ENCODE measurements around the gene FAM229A. TPM values are rescaled to one million over a fixed set of nuclear protein-coding genes. Genes with fewer than 3 reads are reported as not detected.

Gene FAM229A
- total and polyA plus RNA-seq, 9 of the 15 experiments (the other 6 are each of a cell fraction or from before 2014, with no cell fraction given) = 0.04 to 21.6 (median 7.4) TPM

DNA sequence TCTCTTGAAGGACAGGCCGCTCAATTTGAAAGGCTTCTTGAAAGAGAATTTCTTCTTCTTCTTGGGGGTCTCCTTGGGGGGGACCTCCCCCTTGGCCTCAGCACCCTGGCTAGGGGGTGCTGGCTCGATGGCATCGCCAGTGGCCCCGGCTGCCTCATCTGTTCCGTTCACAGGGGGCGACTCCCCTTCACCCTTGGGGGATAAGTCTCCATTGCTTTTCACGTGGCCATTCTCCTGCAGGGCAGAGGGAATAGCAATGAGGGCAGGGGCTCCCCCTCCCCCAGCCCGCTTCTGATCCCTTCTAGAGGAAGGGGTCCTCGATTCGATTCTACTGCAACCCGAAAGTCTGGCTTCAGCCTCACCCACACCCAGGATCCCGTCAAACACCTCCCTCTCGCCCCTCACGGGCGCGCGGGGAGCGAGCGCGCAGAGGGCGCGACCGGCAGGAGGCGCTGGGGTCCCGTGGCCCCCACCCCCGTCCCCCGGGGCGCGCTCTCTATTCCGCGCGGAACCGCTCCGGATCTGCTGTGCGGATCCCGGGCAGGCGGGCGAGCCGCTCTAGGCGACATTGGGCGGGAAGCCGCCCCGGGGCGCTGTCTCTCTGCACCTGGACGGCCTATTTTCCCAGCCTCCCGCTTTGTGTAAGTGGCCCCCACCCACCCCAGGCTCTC, 27.3 kb downstream of the FAM229A start (continued):
- no peak for TF ChIP-seq CSDE1 (IDR thresholded peaks at IDR 0.05)
- TF ChIP-seq ZNF384 (IDR thresholded peaks at IDR 0.05; ENCODE audit: low read depth, low read length) = 0 out of 2 replicates have a peak, but pooled peaks have one; percentile 3
- no peak for TF ChIP-seq PHB (CRISPR knock-in tag; IDR thresholded peaks at IDR 0.05)
- TF ChIP-seq PTTG1 (tag; IDR thresholded peaks at IDR 0.05; ENCODE audit: low read depth) = no peak
- TF ChIP-seq, protein P1, sequence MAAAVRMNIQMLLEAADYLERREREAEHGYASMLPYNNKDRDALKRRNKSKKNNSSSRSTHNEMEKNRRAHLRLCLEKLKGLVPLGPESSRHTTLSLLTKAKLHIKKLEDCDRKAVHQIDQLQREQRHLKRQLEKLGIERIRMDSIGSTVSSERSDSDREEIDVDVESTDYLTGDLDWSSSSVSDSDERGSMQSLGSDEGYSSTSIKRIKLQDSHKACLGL (CRISPR knock-in tag; IDR thresholded peaks at IDR 0.05; ENCODE audit: borderline replicate concordance, poor library complexity, severe bottlenecking) = no peak
- TF ChIP-seq ZNF584 (CRISPR knock-in tag; IDR thresholded peaks at IDR 0.05; ENCODE audit: low read depth) = no peak
- TF ChIP-seq, protein P2, sequence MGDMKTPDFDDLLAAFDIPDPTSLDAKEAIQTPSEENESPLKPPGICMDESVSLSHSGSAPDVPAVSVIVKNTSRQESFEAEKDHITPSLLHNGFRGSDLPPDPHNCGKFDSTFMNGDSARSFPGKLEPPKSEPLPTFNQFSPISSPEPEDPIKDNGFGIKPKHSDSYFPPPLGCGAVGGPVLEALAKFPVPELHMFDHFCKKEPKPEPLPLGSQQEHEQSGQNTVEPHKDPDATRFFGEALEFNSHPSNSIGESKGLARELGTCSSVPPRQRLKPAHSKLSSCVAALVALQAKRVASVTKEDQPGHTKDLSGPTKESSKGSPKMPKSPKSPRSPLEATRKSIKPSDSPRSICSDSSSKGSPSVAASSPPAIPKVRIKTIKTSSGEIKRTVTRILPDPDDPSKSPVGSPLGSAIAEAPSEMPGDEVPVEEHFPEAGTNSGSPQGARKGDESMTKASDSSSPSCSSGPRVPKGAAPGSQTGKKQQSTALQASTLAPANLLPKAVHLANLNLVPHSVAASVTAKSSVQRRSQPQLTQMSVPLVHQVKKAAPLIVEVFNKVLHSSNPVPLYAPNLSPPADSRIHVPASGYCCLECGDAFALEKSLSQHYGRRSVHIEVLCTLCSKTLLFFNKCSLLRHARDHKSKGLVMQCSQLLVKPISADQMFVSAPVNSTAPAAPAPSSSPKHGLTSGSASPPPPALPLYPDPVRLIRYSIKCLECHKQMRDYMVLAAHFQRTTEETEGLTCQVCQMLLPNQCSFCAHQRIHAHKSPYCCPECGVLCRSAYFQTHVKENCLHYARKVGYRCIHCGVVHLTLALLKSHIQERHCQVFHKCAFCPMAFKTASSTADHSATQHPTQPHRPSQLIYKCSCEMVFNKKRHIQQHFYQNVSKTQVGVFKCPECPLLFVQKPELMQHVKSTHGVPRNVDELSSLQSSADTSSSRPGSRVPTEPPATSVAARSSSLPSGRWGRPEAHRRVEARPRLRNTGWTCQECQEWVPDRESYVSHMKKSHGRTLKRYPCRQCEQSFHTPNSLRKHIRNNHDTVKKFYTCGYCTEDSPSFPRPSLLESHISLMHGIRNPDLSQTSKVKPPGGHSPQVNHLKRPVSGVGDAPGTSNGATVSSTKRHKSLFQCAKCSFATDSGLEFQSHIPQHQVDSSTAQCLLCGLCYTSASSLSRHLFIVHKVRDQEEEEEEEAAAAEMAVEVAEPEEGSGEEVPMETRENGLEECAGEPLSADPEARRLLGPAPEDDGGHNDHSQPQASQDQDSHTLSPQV (IDR thresholded peaks at IDR 0.05) = 0 out of 2 replicates have a peak, but pooled peaks have one; percentile 6
- no peak for TF ChIP-seq NR2C1 (IDR thresholded peaks at IDR 0.05)
- no peak for TF ChIP-seq NR2C1 (tag; IDR thresholded peaks at IDR 0.05)
- no peak for TF ChIP-seq NCOA6 (IDR thresholded peaks at IDR 0.05)
- peak; percentile 40; the same call in 1 of the 2 replicates for TF ChIP-seq ZFX (CRISPR knock-in tag; IDR thresholded peaks at IDR 0.05)
- TF ChIP-seq ZNF75A (CRISPR knock-in tag; IDR thresholded peaks at IDR 0.05) = no peak
- no peak for TF ChIP-seq ZNF583 (CRISPR knock-in tag; IDR thresholded peaks at IDR 0.05)
- no peak for TF ChIP-seq SMAD2 (IDR thresholded peaks at IDR 0.05; ENCODE audit: low read depth, low read length)
- TF ChIP-seq, protein P3, sequence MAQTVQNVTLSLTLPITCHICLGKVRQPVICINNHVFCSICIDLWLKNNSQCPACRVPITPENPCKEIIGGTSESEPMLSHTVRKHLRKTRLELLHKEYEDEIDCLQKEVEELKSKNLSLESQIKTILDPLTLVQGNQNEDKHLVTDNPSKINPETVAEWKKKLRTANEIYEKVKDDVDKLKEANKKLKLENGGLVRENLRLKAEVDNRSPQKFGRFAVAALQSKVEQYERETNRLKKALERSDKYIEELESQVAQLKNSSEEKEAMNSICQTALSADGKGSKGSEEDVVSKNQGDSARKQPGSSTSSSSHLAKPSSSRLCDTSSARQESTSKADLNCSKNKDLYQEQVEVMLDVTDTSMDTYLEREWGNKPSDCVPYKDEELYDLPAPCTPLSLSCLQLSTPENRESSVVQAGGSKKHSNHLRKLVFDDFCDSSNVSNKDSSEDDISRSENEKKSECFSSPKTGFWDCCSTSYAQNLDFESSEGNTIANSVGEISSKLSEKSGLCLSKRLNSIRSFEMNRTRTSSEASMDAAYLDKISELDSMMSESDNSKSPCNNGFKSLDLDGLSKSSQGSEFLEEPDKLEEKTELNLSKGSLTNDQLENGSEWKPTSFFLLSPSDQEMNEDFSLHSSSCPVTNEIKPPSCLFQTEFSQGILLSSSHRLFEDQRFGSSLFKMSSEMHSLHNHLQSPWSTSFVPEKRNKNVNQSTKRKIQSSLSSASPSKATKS (CRISPR knock-in tag; IDR thresholded peaks at IDR 0.05) = no peak
- TF ChIP-seq MECOM (CRISPR knock-in tag; IDR thresholded peaks at IDR 0.05) = no peak
- TF ChIP-seq, protein P4, sequence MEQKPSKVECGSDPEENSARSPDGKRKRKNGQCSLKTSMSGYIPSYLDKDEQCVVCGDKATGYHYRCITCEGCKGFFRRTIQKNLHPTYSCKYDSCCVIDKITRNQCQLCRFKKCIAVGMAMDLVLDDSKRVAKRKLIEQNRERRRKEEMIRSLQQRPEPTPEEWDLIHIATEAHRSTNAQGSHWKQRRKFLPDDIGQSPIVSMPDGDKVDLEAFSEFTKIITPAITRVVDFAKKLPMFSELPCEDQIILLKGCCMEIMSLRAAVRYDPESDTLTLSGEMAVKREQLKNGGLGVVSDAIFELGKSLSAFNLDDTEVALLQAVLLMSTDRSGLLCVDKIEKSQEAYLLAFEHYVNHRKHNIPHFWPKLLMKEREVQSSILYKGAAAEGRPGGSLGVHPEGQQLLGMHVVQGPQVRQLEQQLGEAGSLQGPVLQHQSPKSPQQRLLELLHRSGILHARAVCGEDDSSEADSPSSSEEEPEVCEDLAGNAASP (IDR thresholded peaks at IDR 0.05) = no peak
- no peak for TF ChIP-seq ZNF133 (CRISPR knock-in tag; IDR thresholded peaks at IDR 0.05)
- TF ChIP-seq NFXL1 (CRISPR knock-in tag; IDR thresholded peaks at IDR 0.05) = no peak

Data from K562 (cell line).